Stimulated activated memory B cell treated with anti-CD40 and anti-IgM and Interleukin-4, amounts not matched to agents 10 μg/mL and 1 μg/mL and 100 μg/mL, for 72 hours (primary cell): ENCODE measurements around the gene ACSF3.
"Not testable (repeated sequence)": the region's sequence is repeated elsewhere in the genome, so short reads cannot be mapped to it uniquely, and the experiment has no call there.

Source experiments
- ATAC-seq: fragments of 150-1000 bp; cut with Tn5 transposase; 2 replicates; pipeline ENCODE4 v1.10.0; 2021
- H3K27ac Mint-ChIP-seq: one replicate; pipeline ENCODE4 v1.8.0; 2022; ENCODE audit warnings: mild to moderate bottlenecking, mixed read lengths
- H3K27me3 Mint-ChIP-seq: one replicate; pipeline ENCODE4 v1.8.0; 2022; ENCODE audit warnings: mixed read lengths
- H3K36me3 Mint-ChIP-seq: one replicate; pipeline ENCODE4 v1.8.0; 2022; ENCODE audit warnings: mixed read lengths
- H3K4me1 Mint-ChIP-seq: one replicate; pipeline ENCODE4 v1.8.0; 2022; ENCODE audit warnings: mixed read lengths
- H3K4me3 Mint-ChIP-seq: one replicate; pipeline ENCODE4 v1.8.0; 2022; ENCODE audit warnings: mild to moderate bottlenecking, moderate library complexity, mixed read lengths
- H3K9me3 Mint-ChIP-seq: one replicate; pipeline ENCODE4 v1.8.0; 2022; ENCODE audit warnings: mixed read lengths

Gene ACSF3

DNA sequence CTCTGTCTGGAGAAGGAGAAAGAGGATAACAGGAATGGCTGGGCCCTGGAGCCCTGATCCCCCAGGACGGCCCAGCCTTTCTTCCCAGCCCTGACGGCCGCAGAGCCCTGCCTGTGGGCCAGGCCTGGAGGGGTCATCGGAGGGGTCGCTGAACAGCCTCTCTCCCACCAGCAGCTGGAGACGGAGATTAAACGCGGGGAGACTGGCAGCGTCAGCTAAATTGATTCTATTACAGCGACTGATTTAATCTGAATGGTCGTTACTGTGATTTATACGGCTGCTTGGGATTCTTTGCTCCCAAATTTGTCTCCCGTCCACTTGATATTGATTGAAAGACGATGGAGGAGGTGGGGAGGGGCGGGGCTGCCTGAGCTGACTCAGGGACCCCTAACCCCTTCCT lies 70.8 kb downstream of the ACSF3 start:
- Mint-ChIP-seq H3K4me1 (peaks cover 57% of the 10 kb centered on the region), H3K27me3 (peaks cover 43% of the 10 kb centered on the region), H3K4me3 (no peak overlapping the region), H3K27ac (peak overlapping the region; percentile 50), H3K9me3 (no peaks in the 10 kb centered on the region), H3K36me3 (no peaks in the 10 kb centered on the region)
- no peak for ATAC-seq

DNA sequence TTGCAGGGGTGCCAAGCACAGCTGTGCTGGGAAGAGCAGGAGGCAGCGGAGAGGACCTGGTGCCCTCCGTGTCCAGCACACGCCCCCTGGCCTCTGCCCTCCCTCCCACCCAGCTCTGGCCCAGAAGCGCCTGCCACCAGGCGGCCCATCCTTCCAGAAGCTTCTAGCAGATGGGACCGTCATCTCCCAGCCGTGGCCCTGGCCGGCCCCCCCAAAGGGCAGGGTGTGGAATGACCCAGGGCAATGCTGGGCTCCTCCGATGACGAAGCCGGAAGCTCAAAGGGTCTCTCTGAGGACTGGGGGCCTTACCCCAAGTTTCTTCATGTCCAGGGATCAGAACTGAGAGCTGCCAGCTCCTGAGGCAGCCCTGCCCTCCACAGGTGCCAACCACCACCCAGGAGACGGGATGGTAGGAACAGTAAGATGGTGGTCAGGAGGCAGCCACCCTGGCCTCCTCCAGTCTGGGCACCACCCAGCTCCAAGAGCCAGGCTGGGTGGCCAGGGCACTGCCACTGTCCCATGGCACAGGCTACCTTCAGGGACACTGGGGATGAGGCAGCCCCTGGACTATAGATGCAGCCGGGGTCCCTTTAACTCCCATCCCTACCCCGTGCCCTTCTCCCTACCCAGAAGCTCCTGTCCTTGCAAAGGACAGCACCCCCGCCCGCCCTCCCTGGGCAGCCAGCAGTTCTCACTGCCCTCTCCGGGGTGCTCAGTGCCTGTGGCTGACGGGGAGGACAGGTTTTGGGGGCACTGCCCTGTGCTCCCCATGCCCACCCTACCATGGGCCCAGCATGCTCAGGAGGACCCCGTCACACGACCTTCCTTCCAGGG lies 71.4 kb downstream of the ACSF3 start:
- Mint-ChIP-seq H3K9me3 (no peaks in the 10 kb centered on the region), H3K4me3 (no peak overlapping the region), H3K36me3 (no peaks in the 10 kb centered on the region), H3K4me1 (peaks cover 57% of the 10 kb centered on the region), H3K27ac (peak overlapping the region; percentile 29), H3K27me3 (peaks cover 43% of the 10 kb centered on the region)
- ATAC-seq = no peak

DNA sequence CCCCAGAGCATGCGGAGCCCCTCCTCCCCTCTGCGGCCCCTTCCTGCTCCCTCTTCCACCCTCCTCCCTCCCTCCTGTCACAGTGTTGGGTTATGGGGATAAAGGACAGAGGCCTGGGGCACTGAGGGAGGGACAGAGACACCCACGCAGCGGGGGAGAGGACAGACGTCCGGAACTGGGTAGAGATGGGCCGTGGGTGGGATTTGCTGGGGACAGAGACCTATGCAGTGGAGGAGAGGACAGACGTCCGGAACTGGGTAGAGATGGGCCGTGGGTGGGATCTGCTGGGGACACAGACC lies 72.0 kb downstream of the ACSF3 start:
- not testable (repeated sequence) for H3K4me3 Mint-ChIP-seq, H3K9me3 Mint-ChIP-seq, ATAC-seq, H3K36me3 Mint-ChIP-seq
- Mint-ChIP-seq H3K27me3 (peaks cover 48% of the 10 kb centered on the region), H3K4me1 (peaks cover 62% of the 10 kb centered on the region), H3K27ac (peak overlapping the region; percentile 29)

DNA sequence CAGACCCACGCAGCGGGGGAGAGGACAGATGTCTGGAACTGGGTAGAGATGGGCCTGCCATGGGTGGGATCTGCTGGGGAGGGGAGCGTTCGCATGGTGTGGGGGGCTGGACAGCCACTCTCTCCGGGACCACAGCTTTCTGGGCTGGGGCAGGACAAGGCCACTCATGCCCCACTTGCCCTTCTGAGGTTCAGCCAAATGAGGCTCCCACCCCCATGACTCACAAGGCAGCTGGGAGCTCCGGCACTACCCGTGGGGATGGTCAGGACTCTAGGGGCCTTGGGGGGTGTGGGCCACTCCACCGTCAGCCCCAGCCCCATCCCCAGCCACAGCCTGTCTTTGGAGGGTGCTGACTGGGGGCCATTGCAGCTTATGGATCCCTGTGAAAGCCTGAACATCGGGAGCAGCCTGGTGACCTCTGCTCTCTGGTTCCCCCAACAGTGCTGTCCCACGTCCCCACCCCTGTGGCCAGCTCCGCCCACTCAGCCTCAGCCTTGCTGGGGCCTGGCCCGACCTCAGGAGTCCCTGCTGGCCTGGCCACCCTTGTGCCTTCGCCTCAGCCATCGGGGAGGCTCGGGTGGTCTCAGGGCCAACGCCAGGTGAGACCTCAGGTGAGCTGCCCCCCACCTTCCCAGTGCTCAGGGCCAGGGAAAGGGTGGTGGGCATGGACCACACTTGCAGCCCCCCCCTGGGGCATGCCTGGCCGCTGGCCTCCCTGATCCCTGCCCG lies 73.2 kb downstream of the ACSF3 start:
- Mint-ChIP-seq H3K9me3 (no peaks in the 10 kb centered on the region), H3K4me3 (no peak overlapping the region), H3K27ac (no peak overlapping the region), H3K36me3 (no peaks in the 10 kb centered on the region), H3K27me3 (peaks cover 51% of the 10 kb centered on the region), H3K4me1 (peaks cover 63% of the 10 kb centered on the region)
- ATAC-seq = no peak

DNA sequence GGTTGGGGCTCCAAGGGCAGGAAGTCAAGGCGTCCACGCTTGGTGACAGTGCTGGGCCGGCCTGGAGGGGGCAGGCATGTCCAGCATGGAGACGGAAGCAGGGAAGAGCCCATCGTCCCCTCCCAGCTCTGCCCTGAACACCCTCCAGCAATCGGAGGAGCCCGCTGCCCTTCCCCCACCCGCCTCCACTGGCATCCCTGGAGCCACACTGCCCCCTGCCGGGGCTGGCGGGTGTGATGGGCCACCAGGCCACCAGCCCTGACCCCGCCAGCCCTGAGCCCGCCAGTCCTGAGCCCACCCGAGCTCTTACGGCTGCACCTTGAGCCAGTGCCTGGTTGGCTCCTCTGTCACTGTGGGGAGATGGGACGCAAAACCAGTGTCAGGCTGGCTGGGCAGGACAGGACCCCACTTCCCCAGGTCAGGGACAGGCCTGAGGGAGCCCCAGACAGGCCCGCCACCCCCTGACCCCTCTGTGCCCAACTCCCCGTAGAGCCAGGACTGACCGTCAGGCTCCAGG lies 73.8 kb downstream of the ACSF3 start:
- H3K36me3 Mint-ChIP-seq = no peaks in the 10 kb centered on the region
- no peak overlapping the region for H3K27ac Mint-ChIP-seq
- ATAC-seq = peak; percentile 70
- peaks cover 57% of the 10 kb centered on the region for H3K4me1 Mint-ChIP-seq
- peaks cover 45% of the 10 kb centered on the region for H3K27me3 Mint-ChIP-seq
- no peaks in the 10 kb centered on the region for H3K9me3 Mint-ChIP-seq
- H3K4me3 Mint-ChIP-seq = no peak overlapping the region

DNA sequence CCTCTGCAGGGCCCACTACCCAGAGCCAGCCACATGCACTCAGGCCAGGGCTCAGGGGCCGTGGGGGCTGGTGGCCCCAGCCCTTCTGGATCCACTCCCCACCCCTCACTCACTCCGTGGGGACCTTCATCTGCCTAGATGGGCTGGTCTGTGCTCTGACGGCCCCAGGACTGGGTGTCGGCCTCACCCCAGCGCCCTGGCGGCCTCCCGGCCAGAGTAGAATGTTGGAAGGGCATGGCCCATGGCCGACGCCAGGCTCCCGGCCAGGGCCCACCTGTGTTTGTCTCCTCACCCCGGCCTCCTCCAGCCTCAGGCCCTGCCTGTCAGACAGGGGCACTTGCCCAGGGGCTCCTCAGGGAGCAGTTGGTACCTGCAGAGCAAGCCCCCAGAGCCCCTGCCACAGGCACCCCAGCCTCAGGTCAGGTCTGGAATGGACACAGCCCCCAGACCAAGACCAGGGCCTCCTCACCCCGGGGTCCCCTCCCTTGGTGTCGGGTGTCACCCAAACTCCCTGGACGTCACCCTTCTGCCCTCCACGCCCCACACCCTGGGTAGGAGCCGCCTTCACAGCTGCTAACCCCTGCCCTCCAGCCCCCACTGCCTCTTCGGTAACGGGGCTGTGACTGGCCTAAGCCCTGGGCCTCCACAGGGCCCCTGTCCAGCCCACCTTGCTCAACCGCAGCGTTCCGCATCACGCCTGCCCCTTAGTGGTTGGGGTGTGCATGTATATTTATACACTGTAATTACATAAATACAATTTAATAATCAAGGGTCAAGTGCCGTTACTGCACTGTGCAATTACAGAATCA lies 74.9 kb downstream of the ACSF3 start:
- Mint-ChIP-seq H3K9me3 (no peaks in the 10 kb centered on the region), H3K4me1 (peaks cover 55% of the 10 kb centered on the region), H3K36me3 (no peaks in the 10 kb centered on the region), H3K27me3 (peaks cover 49% of the 10 kb centered on the region), H3K27ac (no peak overlapping the region), H3K4me3 (no peak overlapping the region)
- no peak for ATAC-seq

DNA sequence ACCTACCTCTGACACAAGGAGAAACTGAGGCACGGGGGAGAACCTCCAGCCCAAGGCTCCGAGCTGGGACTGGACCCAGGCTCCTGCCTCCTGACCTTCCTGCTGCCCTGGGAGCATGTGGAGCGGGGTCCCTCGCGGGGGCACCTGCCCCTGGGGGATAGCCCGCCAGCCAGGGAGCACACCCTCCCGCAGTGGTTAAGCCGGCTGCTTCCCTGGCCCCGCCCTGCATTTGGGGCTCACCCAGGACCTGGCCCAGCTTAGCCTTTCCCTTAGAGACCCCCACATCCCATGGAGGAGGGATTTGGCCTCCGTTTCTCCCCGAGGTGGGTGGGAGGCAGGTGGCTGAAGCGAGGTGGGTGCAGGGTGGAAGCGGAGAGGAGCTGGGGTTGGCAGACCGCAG lies 76.1 kb downstream of the ACSF3 start:
- Mint-ChIP-seq H3K27ac (no peak overlapping the region), H3K36me3 (no peaks in the 10 kb centered on the region), H3K4me3 (no peak overlapping the region), H3K27me3 (peaks cover 44% of the 10 kb centered on the region), H3K4me1 (peaks cover 44% of the 10 kb centered on the region), H3K9me3 (no peaks in the 10 kb centered on the region)
- no peak for ATAC-seq

DNA sequence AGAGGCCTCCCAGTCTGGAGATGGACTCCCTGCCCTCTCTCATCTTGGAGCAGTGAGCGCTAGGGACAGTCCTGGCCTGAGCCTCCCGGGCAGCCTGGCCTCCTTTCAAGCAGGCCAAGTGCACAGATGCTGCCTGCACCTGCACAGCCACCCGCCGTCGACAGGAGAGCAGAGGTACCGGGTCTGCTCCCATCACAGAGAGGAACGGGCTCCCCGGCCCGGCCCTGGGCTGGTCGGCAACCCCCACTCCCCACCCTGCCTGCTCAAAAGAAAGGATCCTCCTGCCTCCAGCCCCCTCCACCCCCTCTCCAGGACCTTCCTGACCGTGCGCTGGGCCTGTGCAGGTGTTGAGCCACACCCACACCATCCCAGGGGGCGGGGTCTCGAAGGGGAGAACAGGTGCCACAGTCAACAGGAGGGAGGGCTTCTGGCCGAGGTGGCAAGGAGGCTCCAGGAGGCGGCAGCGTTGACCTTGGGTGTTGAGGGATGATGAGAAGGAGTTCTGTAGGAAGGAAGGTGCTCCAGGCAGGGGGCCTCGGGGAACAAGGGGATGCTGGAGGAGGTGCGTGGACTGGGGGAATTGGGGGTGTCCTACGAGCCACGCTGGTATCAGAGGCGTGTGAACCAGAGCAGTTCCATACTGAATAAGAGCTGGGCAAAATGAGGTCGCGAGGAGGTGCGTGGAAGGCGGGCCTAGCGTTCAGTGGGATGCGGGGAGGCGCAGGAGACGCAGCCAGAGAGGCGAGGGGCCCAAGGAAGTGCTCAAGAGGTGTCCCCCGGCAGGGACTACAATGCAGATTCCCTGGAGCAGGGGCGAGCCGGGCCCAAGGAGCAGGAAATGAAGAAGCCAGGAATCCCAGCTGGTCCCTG lies 76.9 kb downstream of the ACSF3 start:
- Mint-ChIP-seq H3K27me3 (peaks cover 39% of the 10 kb centered on the region), H3K9me3 (no peaks in the 10 kb centered on the region), H3K27ac (no peak overlapping the region), H3K36me3 (no peaks in the 10 kb centered on the region), H3K4me1 (peaks cover 38% of the 10 kb centered on the region), H3K4me3 (peak overlapping the region; percentile 68)
- no peak for ATAC-seq

DNA sequence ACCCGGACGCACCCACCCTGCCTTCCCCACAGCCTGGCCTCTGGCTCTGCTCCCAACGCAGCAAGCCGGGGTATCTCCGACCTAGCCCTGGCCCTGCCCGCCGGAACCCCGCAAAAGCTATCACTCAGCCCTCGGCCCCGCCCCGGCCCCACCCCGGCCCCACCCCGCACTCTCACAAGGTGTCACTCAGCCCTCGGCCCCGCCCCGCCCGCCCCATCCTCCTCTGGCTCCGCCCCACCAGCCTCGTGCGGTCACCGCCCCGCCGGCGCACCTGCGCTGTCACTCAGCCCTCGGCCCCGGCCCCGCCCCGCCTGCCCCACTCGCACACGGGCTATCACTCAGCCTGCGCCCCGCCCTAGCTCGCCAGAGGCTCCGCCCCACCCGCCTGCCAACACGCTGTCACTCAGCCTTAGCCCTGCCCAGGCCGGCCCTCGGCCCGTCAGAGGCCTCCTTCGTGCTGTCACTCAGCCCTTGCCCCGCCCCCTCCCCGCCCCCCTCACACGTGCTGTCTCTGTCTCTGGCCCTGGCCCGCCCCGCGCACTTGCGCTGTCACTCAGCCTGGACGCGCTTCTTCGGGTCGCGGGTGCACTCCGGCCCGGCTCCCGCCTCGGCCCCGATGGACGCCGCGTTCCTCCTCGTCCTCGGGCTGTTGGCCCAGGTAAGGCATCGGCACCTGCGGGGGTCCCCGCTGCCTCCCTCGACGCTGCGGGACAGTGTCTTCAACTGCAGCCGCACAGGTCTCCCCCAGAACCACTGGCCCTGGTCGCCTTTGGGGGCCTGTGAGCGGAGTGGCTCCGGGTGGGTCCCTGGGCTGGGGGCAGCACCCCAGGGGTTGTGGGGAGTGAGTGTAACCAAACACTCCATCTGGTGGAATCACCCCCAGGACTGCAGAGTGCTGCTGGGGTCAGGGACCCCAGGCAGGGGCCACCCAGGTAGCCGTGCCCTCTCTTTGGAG lies 77.8 kb downstream of the ACSF3 start, which contains the start of gene CDH15:
CDH15 (plus strand) TSS at position 533 of the 955 bp plus-strand sequence; CDS start at position 617, 84 bp downstream.
- no peaks in the 10 kb centered on the region for H3K9me3 Mint-ChIP-seq
- H3K4me1 Mint-ChIP-seq = peaks cover 32% of the 10 kb centered on the region
- peaks cover 34% of the 10 kb centered on the region for H3K27me3 Mint-ChIP-seq
- H3K4me3 Mint-ChIP-seq = peak within 1 kb of the TSS; percentile 68
- ATAC-seq = peak; percentile 92
- H3K27ac Mint-ChIP-seq = no peak within 1 kb of the TSS
- H3K36me3 Mint-ChIP-seq = no peaks in the 10 kb centered on the region

DNA sequence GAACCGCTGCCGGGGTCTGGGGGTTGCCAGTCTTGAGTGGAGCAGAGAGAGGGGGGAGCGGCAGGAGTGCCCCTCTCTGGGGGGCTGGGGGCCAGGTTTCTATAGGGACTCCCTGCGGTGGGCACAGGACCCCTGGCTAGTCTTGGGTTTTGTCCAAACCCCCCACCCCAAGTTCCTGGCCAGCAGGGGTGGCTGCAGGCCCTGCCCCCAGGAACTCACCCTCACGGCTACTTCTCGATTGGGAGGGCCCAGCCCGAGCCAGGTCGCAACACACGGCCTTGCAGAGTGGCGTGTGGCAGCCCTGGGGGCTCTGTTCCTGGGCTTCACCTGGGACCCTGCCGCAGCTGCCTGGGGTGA lies 78.5 kb downstream of the ACSF3 start:
- peaks cover 34% of the 10 kb centered on the region for H3K27me3 Mint-ChIP-seq
- no peaks in the 10 kb centered on the region for H3K9me3 Mint-ChIP-seq
- H3K27ac Mint-ChIP-seq = no peak overlapping the region
- ATAC-seq = no peak
- H3K4me1 Mint-ChIP-seq = peaks cover 26% of the 10 kb centered on the region
- H3K36me3 Mint-ChIP-seq = no peaks in the 10 kb centered on the region
- H3K4me3 Mint-ChIP-seq = no peak overlapping the region

DNA sequence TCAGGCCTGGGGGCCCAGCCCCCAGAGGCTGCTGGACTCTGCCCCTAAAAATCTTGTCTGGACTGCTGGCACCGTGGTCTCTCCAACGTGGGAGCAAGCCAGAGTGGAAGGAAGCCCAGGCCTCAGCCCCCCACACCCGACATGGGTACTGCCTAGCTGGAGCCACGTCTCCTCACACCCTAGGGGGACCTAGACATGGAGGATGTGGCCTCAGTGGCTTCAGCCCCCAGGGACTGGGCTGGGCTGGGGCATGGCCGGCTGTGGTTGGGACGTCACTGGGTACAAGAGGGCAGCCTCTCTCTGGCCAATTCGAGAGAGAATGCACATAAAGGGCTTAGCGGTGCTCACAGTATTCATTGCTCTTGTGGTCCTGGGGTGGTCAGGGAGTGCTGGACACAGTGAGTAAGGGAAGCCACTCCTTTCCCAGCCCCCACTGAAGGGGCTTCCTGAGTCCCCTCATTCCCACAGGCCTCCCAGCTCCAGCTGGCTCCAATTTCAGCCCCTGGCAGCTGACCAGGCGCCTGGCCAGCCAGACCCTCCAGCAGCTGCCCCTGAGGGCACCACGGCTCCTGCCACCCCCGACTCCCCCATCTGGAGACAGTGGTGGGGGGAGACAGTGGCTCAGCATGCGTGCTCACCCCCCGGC lies 79.0 kb downstream of the ACSF3 start:
- no peak for ATAC-seq

DNA sequence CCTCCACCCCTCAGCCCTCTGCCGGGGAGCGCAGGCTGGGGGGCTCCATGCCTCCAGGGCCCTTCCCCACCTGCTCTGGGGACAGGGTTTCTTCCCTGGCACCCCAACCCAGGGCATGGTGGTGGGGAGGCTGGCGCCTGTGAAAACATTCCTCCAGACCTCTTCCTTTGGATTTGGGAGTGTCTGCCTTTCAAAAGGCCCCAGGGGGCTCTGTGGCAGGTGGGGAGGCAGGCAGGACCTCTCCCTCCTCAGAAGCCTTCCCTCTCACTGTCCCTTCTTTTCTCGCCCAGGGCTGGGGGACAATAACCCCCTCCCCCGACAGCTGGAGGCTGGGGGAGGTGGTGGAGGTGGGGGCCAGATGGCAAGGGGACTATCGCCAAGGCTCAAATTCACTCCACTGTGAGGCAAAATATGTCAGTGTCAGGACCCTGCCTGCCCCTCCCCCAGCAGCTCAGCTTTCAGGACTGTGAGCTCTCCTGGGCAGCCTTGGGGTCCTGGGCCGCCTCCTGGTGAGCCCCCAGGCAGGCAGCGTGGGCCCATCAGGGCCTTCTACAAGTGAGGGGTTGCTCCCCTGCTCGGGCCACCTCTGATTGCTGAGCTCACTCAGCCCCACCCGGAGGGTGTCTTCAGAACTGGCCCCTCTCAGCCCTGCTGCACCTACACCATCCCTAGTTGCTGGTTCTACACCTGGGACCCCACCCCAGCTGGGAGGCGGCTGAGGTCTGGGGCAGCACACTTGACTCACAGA lies 79.7 kb downstream of the ACSF3 start:
- Mint-ChIP-seq H3K4me3 (no peak overlapping the region), H3K4me1 (peaks cover 16% of the 10 kb centered on the region), H3K36me3 (no peaks in the 10 kb centered on the region), H3K9me3 (no peaks in the 10 kb centered on the region), H3K27ac (no peak overlapping the region), H3K27me3 (peaks cover 29% of the 10 kb centered on the region)
- ATAC-seq = no peak

More for the DNA sequence above, 79.0 kb downstream of the ACSF3 start:
- Mint-ChIP-seq H3K4me3 (no peak overlapping the region), H3K27ac (no peak overlapping the region), H3K9me3 (no peaks in the 10 kb centered on the region), H3K4me1 (peaks cover 21% of the 10 kb centered on the region), H3K27me3 (peaks cover 34% of the 10 kb centered on the region), H3K36me3 (no peaks in the 10 kb centered on the region)
